GM18511 (cell line): ENCODE results near the gene SHMT1.
"Not testable (repeated sequence)": the region's sequence is repeated elsewhere in the genome, so short reads cannot be mapped to it uniquely, and the experiment has no call there.

ENCODE experiments used
- ATAC-seq: cut with Tn5 transposase; IDR thresholded peaks from one replicate; pipeline ENCODE4 v1.9.1; 2021; ENCODE audit warnings: mild to moderate bottlenecking, moderate library complexity; ENCODE audit not compliant: unreplicated experiment

Gene SHMT1

GRCh38 chr17:18363101-18364049, at the start of gene SHMT1:
Gene SHMT1, minus strand, starts transcription at chr17:18363550. Its CDS starts 7,569 bp downstream, at chr17:18355981.
- peak; percentile 97 for ATAC-seq

GRCh38 chr17:18412001-18412538, 48.7 kb upstream of the SHMT1 start:
- peak; percentile 94 for ATAC-seq

GRCh38 chr17:18411377-18411864, 48.1 kb upstream of the SHMT1 start:
- peak; percentile 20 for ATAC-seq

- ATAC-seq = not testable (repeated sequence)
These were observed 47.4 kb upstream of the SHMT1 start for GRCh38 chr17:18410736-18411135.

- not testable (repeated sequence) for ATAC-seq
These were observed 46.0 kb upstream of the SHMT1 start for GRCh38 chr17:18409321-18409720.

- not testable (repeated sequence) for ATAC-seq
These were observed 45.6 kb upstream of the SHMT1 start for GRCh38 chr17:18408906-18409305.

- ATAC-seq = peak; percentile 66
These were observed 40.3 kb upstream of the SHMT1 start for GRCh38 chr17:18403604-18404003.

- peak; percentile 37 for ATAC-seq
These were observed 39.8 kb upstream of the SHMT1 start for GRCh38 chr17:18403166-18403565.

GRCh38 chr17:18401872-18402590, 38.7 kb upstream of the SHMT1 start:
- not testable (repeated sequence) for ATAC-seq

- ATAC-seq = not testable (repeated sequence)
These were observed 25.4 kb upstream of the SHMT1 start for GRCh38 chr17:18388728-18389127.

- not testable (repeated sequence) for ATAC-seq
These were observed 24.9 kb upstream of the SHMT1 start for GRCh38 chr17:18388266-18388665.

GRCh38 chr17:18387583-18387982, 24.2 kb upstream of the SHMT1 start:
- not testable (repeated sequence) for ATAC-seq

- ATAC-seq = not testable (repeated sequence)
These were observed 20.9 kb upstream of the SHMT1 start for GRCh38 chr17:18384271-18384670.

- ATAC-seq = not testable (repeated sequence)
These were observed 19.7 kb upstream of the SHMT1 start for GRCh38 chr17:18383079-18383481.

- no peak for ATAC-seq
These were observed 19.2 kb upstream of the SHMT1 start for GRCh38 chr17:18382441-18383078.

- ATAC-seq = no peak
These were observed 18.5 kb upstream of the SHMT1 start for GRCh38 chr17:18381953-18382245.

GRCh38 chr17:18381158-18381952, 18.0 kb upstream of the SHMT1 start:
- ATAC-seq = no peak

- no peak for ATAC-seq
These were observed 17.3 kb upstream of the SHMT1 start for GRCh38 chr17:18380471-18381157.
